ENCODE results near the gene NRP2.

DNA sequence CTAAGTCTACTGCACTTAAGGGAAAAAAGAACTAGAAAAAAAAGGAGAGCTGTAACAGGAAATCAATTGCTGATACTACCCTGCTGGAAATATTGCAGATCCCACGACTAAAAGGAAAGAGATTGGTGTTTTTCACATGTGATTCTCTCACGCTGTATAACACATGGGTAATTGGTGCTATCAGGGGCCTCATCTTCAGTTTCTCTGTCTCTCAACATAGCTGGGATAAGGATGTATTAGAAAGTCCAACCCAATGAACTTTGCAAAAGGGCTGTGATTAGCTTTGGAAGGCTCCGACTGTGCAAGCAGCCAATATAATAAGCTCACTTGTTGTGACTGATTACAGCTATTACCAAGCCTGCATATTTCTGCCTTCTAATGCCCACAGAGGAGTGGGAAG lies 133.4 kb downstream of the NRP2 start:
- TF ChIP-seq, protein P1, sequence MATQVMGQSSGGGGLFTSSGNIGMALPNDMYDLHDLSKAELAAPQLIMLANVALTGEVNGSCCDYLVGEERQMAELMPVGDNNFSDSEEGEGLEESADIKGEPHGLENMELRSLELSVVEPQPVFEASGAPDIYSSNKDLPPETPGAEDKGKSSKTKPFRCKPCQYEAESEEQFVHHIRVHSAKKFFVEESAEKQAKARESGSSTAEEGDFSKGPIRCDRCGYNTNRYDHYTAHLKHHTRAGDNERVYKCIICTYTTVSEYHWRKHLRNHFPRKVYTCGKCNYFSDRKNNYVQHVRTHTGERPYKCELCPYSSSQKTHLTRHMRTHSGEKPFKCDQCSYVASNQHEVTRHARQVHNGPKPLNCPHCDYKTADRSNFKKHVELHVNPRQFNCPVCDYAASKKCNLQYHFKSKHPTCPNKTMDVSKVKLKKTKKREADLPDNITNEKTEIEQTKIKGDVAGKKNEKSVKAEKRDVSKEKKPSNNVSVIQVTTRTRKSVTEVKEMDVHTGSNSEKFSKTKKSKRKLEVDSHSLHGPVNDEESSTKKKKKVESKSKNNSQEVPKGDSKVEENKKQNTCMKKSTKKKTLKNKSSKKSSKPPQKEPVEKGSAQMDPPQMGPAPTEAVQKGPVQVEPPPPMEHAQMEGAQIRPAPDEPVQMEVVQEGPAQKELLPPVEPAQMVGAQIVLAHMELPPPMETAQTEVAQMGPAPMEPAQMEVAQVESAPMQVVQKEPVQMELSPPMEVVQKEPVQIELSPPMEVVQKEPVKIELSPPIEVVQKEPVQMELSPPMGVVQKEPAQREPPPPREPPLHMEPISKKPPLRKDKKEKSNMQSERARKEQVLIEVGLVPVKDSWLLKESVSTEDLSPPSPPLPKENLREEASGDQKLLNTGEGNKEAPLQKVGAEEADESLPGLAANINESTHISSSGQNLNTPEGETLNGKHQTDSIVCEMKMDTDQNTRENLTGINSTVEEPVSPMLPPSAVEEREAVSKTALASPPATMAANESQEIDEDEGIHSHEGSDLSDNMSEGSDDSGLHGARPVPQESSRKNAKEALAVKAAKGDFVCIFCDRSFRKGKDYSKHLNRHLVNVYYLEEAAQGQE (IDR thresholded peaks at IDR 0.05) = no peak
- TF ChIP-seq, protein P2, sequence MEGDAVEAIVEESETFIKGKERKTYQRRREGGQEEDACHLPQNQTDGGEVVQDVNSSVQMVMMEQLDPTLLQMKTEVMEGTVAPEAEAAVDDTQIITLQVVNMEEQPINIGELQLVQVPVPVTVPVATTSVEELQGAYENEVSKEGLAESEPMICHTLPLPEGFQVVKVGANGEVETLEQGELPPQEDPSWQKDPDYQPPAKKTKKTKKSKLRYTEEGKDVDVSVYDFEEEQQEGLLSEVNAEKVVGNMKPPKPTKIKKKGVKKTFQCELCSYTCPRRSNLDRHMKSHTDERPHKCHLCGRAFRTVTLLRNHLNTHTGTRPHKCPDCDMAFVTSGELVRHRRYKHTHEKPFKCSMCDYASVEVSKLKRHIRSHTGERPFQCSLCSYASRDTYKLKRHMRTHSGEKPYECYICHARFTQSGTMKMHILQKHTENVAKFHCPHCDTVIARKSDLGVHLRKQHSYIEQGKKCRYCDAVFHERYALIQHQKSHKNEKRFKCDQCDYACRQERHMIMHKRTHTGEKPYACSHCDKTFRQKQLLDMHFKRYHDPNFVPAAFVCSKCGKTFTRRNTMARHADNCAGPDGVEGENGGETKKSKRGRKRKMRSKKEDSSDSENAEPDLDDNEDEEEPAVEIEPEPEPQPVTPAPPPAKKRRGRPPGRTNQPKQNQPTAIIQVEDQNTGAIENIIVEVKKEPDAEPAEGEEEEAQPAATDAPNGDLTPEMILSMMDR (IDR thresholded peaks at IDR 0.05) = no peak
- no peak for TF ChIP-seq SMC3 (IDR thresholded peaks at IDR 0.05)
- no peak for TF ChIP-seq RAD21 (conservative IDR thresholded peaks at IDR 0.05 in 1 of 2, IDR thresholded peaks at IDR 0.05 in 1 of 2)
- TF ChIP-seq BHLHE40 (IDR thresholded peaks at IDR 0.05; ENCODE audit: low read depth, low read length) = no peak
- no peak for TF ChIP-seq EP300 (IDR thresholded peaks at IDR 0.05)
- TF ChIP-seq MAZ (IDR thresholded peaks at IDR 0.05; ENCODE audit: borderline replicate concordance, low read depth, low read length) = no peak
- no peak for TF ChIP-seq KDM5A (IDR thresholded peaks at IDR 0.05)
- no peak for TF ChIP-seq POLR2A (IDR thresholded peaks at IDR 0.05; ENCODE audit: low read length)
- no peak for TF ChIP-seq ZSCAN20 (CRISPR knock-in tag; IDR thresholded peaks at IDR 0.05)
- TF ChIP-seq KDM1A (IDR thresholded peaks at IDR 0.05; ENCODE audit: low read depth) = no peak
- no peak for TF ChIP-seq CBX8 (IDR thresholded peaks at IDR 0.05)
- TF ChIP-seq RFX5 (IDR thresholded peaks at IDR 0.05) = no peak

Data from A549 (cell line).